Measurements from ENCODE around the gene GRIK5.

Gene GRIK5

DNA sequence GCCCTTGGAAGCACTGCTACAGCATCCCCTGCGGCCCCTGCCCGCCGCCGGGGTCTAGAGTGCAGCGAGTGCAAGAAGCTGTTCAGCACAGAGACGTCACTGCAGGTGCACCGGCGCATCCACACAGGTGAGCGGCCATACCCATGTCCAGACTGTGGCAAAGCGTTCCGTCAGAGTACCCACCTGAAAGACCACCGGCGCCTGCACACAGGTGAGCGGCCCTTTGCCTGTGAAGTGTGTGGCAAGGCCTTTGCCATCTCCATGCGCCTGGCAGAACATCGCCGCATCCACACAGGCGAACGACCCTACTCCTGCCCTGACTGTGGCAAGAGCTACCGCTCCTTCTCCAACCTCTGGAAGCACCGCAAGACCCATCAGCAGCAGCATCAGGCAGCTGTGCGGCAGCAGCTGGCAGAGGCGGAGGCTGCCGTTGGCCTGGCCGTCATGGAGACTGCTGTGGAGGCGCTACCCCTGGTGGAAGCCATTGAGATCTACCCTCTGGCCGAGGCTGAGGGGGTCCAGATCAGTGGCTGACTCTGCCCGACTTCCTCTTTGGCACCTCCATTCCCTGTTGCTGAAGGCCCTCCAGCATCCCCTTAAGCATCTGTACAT is 10.9 kb upstream of the GRIK5 start:
- ChIA-PET CTCF (no interaction called here), POLR2A (ENCODE audit: low non-redundant PET) (no interaction called here)
- TF ChIP-seq, protein P1, sequence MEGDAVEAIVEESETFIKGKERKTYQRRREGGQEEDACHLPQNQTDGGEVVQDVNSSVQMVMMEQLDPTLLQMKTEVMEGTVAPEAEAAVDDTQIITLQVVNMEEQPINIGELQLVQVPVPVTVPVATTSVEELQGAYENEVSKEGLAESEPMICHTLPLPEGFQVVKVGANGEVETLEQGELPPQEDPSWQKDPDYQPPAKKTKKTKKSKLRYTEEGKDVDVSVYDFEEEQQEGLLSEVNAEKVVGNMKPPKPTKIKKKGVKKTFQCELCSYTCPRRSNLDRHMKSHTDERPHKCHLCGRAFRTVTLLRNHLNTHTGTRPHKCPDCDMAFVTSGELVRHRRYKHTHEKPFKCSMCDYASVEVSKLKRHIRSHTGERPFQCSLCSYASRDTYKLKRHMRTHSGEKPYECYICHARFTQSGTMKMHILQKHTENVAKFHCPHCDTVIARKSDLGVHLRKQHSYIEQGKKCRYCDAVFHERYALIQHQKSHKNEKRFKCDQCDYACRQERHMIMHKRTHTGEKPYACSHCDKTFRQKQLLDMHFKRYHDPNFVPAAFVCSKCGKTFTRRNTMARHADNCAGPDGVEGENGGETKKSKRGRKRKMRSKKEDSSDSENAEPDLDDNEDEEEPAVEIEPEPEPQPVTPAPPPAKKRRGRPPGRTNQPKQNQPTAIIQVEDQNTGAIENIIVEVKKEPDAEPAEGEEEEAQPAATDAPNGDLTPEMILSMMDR (conservative IDR thresholded peaks at IDR 0.05; ENCODE audit: low read depth) = no peak
- H3K27ac ChIP-seq = peak overlapping the region; percentile 5
- no peak for DNase-seq (ENCODE audit: low spot score)

DNA sequence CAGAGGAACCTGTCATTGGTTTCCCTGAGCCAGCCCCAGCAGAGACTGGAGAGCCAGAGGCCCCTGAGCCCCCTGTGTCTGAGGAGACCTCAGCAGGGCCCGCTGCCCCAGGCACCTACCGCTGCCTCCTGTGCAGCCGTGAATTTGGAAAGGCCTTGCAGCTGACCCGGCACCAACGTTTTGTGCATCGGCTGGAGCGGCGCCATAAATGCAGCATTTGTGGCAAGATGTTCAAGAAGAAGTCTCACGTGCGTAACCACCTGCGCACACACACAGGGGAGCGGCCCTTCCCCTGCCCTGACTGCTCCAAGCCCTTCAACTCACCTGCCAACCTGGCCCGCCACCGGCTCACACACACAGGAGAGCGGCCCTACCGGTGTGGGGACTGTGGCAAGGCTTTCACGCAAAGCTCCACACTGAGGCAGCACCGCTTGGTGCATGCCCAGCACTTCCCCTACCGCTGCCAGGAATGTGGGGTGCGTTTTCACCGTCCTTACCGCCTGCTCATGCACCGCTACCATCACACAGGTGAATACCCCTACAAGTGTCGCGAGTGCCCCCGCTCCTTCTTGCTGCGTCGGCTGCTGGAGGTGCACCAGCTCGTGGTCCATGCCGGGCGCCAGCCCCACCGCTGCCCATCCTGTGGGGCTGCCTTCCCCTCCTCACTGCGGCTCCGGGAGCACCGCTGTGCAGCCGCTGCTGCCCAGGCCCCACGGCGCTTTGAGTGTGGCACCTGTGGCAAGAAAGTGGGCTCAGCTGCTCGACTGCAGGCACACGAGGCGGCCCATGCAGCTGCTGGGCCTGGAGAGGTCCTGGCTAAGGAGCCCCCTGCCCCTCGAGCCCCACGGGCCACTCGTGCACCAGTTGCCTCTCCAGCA is 10.1 kb upstream of the GRIK5 start:
- CTCF ChIA-PET = no interaction called here
- no peak for DNase-seq (ENCODE audit: low spot score)
- TF ChIP-seq, protein P1 (conservative IDR thresholded peaks at IDR 0.05; ENCODE audit: low read depth) = no peak
- POLR2A ChIA-PET (ENCODE audit: low non-redundant PET) = interaction anchor here (0.6 kb wide), 1 partner anchor 1113 kb away, joined by 3 read pairs; no protein-coding TSS in a partner anchor
- H3K27ac ChIP-seq = peak overlapping the region; percentile 49

DNA sequence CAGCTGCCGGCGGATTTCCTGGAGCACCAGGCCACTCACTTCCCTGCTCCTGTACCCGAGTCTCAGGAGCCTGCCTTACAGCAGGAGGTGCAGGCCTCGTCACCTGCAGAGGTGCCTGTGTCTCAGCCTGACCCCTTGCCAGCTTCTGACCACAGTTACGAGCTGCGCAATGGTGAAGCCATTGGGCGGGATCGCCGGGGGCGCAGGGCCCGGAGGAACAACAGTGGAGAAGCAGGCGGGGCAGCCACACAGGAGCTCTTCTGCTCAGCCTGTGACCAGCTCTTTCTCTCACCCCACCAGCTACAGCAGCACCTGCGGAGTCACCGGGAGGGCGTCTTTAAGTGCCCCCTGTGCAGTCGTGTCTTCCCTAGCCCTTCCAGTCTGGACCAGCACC is 9.3 kb upstream of the GRIK5 start:
- peak overlapping the region; percentile 49 for H3K27ac ChIP-seq
- POLR2A ChIA-PET (ENCODE audit: low non-redundant PET) = interaction anchor here (0.6 kb wide), 1 partner anchor 1112 kb away, joined by 3 read pairs; no protein-coding TSS in a partner anchor
- CTCF ChIA-PET = interaction anchor here (0.7 to 1.2 kb wide), 2 partner anchors 45 to 326 kb away, joined by 4 to 5 read pairs; no protein-coding TSS in a partner anchor
- DNase-seq (ENCODE audit: low spot score) = no peak
- TF ChIP-seq, protein P1 (conservative IDR thresholded peaks at IDR 0.05; ENCODE audit: low read depth) = no peak

DNA sequence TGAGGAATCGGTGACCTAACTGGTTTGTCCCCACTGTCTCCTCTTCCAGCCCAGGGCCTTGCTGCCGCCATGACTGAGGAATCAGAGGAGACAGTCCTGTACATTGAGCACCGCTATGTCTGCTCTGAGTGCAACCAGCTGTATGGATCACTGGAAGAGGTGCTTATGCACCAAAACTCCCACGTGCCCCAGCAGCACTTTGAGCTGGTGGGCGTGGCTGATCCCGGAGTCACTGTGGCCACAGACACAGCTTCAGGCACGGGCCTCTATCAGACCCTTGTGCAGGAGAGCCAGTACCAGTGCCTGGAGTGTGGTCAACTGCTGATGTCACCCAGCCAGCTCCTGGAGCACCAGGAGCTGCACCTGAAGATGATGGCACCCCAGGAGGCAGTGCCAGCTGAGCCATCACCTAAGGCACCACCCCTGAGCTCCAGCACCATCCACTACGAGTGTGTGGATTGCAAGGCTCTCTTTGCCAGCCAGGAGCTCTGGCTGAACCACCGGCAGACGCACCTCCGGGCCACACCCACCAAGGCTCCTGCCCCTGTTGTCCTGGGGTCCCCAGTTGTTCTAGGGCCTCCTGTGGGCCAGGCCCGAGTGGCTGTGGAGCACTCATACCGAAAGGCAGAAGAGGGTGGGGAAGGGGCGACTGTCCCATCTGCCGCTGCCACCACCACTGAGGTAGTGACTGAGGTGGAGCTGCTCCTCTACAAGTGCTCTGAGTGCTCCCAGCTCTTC is 8.7 kb upstream of the GRIK5 start:
- CTCF ChIA-PET = interaction anchor here (0.7 to 1.2 kb wide), 3 partner anchors 44 to 325 kb away, joined by 4 to 5 read pairs (median 4); no protein-coding TSS in a partner anchor
- H3K27ac ChIP-seq = peak overlapping the region; percentile 49
- no peak for DNase-seq (ENCODE audit: low spot score)
- POLR2A ChIA-PET (ENCODE audit: low non-redundant PET) = no interaction called here
- TF ChIP-seq, protein P1 (conservative IDR thresholded peaks at IDR 0.05; ENCODE audit: low read depth) = no peak

DNA sequence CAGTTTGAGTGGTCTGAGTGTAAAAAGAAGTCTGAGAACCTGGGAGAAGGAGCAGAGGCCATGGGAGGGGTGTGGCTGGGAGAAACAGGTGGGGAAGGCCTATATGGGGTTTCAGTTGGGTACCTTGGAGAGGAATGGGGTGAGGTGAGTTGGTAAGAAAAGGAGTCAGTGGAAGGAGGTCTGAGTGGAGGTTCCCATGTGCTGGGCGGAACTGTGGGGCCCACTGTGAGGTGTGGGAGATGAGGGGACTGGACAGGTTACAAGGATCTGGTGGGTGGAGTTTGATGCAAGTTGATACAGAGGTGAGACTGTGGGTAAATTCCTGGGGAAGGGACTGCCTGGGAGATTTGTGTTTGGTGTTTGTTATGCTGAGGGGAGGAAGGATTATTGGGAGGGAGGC is 8.1 kb upstream of the GRIK5 start:
- CTCF ChIA-PET = interaction anchor here (1.2 kb wide), 1 partner anchor 43 kb away, joined by 5 read pairs; no protein-coding TSS in a partner anchor
- no peak for DNase-seq (ENCODE audit: low spot score)
- POLR2A ChIA-PET (ENCODE audit: low non-redundant PET) = no interaction called here
- TF ChIP-seq, protein P1 (conservative IDR thresholded peaks at IDR 0.05; ENCODE audit: low read depth) = no peak
- peak overlapping the region; percentile 49 for H3K27ac ChIP-seq
